ENCODE results near the gene MIS18BP1.

The MIS18BP1 gene

DNA sequence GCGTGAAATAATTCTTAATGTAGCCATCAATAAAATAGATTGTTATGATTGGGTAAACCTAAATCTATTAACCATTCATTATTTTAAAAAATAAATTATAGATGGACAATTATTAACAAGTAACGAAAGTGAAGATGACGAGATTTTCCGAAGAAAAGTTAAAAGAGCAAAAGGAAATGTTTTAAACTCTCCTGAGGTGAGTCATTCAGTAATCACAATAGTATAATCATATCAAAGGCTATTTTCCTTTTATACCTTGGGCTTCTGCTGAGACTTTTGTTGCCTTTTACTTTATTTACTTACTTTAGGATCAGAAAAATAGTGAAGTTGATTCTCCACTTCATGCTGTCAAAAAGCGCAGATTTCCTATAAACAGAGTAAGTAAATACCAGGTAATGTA, 71.7 kb downstream of the MIS18BP1 start:
- H3K4me3 ChIP-seq (ENCODE audit: low read depth, low read length), result no peak overlapping the region
- no peak for DNase-seq (ENCODE audit: low read depth)

DNA sequence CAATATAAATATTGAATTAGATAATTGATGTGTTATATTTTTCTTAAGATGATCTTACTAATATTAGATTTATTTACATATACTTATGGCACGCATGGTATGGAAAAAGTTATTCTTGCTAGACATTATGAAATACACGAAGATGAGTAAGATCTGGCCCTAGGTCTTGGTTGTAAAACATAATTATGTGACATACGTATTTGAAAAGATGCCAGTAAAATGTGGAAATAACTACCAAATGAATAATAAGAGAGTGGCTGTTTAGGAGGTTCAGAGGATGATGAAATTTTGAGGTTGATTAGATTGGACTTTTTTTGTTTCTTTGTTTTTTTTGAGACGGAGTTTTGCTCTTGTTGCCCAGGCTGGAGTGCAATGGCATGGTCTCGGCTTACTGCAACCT, 75.9 kb downstream of the MIS18BP1 start:
- DNase-seq (ENCODE audit: low read depth), result peak; percentile 66
- no peak overlapping the region for H3K4me3 ChIP-seq (ENCODE audit: low read depth, low read length)

DNA sequence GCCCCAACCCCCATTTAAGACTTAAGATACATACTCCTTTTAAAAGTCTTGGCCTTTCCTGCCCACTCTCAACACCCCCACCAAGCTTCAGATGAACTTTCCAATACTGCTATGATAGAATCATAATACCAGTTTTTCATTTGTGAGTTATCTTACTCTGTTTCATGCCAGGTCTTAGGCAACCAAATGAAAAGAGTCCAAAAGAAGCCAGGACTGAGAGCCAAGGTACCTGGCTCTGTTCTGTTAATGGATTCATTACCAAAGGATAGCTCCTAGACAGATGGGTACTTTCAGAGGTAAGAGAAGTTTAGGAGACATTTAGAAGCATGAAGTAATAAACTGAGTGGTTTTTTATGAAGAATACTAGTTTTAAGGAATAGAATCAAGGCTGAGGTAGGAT, 83.1 kb downstream of the MIS18BP1 start:
- H3K4me3 ChIP-seq (ENCODE audit: low read depth, low read length), result no peak overlapping the region
- DNase-seq (ENCODE audit: low read depth), result no peak

GRCh38 chr14:45156067-45156466, 96.9 kb downstream of the MIS18BP1 start:
- H3K4me3 ChIP-seq (ENCODE audit: low read depth, low read length), result no peak overlapping the region
- DNase-seq (ENCODE audit: low read depth), result no peak

Measured in skeletal muscle cell (primary cell).